Uterus (tissue), 2 donors: ENCODE data around the gene ERAS.

Experiments
- POLR2A ChIP-seq, 2 donors: fragments of 450-650 bp; IDR thresholded peaks; one replicate each; pipeline ENCODE4 v1.6.1; 2016; ENCODE audit warnings: antibody characterized with exemption in 2 of 2, mild to moderate bottlenecking in 1 of 2, moderate library complexity in 1 of 2
- TF ChIP-seq, protein P1 (sequence below), 4 experiments: fragments of 200-600 bp in 2 of 4; fragments of 450-650 bp in 2 of 4; sonication (generic) in 2 of 4; IDR thresholded peaks; one replicate each; pipeline ENCODE4 v1.5.1; 2016 to 2019; ENCODE audit warnings: antibody characterized with exemption in 4 of 4, mild to moderate bottlenecking in 2 of 4, moderate library complexity in 1 of 4

DNA sequence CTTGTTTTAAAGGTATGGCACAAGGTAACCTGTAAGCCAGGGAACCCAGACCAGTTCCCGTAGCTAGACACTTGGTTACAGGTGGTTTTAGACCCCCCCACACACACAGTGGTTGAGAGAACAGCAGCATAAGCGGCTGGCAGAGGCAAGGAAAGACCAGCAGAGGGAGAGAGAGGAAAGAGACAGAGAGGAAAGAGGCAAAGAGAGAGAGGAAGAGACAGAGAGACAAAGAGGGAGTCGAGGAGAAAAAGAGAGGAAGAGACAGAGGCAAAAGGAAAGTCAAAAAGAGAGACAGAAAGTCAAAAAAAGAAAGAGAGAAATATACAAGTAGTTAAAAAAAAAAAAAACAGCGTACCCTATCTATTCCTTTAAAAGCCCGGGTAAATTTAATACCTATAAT lies 28.6 kb downstream of the ERAS start:
- TF ChIP-seq, protein P1, sequence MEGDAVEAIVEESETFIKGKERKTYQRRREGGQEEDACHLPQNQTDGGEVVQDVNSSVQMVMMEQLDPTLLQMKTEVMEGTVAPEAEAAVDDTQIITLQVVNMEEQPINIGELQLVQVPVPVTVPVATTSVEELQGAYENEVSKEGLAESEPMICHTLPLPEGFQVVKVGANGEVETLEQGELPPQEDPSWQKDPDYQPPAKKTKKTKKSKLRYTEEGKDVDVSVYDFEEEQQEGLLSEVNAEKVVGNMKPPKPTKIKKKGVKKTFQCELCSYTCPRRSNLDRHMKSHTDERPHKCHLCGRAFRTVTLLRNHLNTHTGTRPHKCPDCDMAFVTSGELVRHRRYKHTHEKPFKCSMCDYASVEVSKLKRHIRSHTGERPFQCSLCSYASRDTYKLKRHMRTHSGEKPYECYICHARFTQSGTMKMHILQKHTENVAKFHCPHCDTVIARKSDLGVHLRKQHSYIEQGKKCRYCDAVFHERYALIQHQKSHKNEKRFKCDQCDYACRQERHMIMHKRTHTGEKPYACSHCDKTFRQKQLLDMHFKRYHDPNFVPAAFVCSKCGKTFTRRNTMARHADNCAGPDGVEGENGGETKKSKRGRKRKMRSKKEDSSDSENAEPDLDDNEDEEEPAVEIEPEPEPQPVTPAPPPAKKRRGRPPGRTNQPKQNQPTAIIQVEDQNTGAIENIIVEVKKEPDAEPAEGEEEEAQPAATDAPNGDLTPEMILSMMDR (IDR thresholded peaks at IDR 0.05), result no peak
- TF ChIP-seq POLR2A (IDR thresholded peaks at IDR 0.05), result no peak
